ENCODE data around the gene CGB7.
"Not testable (repeated sequence)": the region's sequence is repeated elsewhere in the genome, so short reads cannot be mapped to it uniquely, and the experiment has no call there.

The CGB7 gene

GRCh38 chr19:49039736-49040135, 17.8 kb downstream of the CGB7 start:
- not testable (repeated sequence) for DNase-seq

GRCh38 chr19:49038557-49039276, 18.8 kb downstream of the CGB7 start:
- not testable (repeated sequence) for DNase-seq

- not testable (repeated sequence) for DNase-seq
Measured at GRCh38 chr19:49038111-49038510, 19.4 kb downstream of the CGB7 start.

- not testable (repeated sequence) for DNase-seq
Measured at GRCh38 chr19:49036815-49037214, 20.7 kb downstream of the CGB7 start, which contains the start of gene CGB1. CGB1 (minus strand) TSS chr19:49036895; CDS start chr19:49036711, 184 bp downstream.

GRCh38 chr19:49031642-49032301, 25.8 kb downstream of the CGB7 start, which contains the start of gene CGB2:
CGB2 (plus strand) TSS chr19:49031890; CDS start chr19:49032096, 206 bp downstream.
- not testable (repeated sequence) for DNase-seq

- not testable (repeated sequence) for DNase-seq
Measured at GRCh38 chr19:49030323-49030722, 27.2 kb downstream of the CGB7 start.

- not testable (repeated sequence) for DNase-seq
Measured at GRCh38 chr19:49029749-49030148, 27.8 kb downstream of the CGB7 start.

GRCh38 chr19:49028686-49029085, 28.9 kb downstream of the CGB7 start:
- DNase-seq = not testable (repeated sequence)

- DNase-seq = not testable (repeated sequence)
Measured at GRCh38 chr19:49025599-49025998, 31.9 kb downstream of the CGB7 start.

GRCh38 chr19:49025088-49025487, 32.5 kb downstream of the CGB7 start:
- DNase-seq = not testable (repeated sequence)

GRCh38 chr19:49024233-49024632, 33.3 kb downstream of the CGB7 start, which contains the start of gene CGB3:
CGB3 (minus strand) TSS chr19:49024333; CDS start chr19:49023971, 362 bp downstream.
- not testable (repeated sequence) for DNase-seq

- DNase-seq = no peak
Measured at GRCh38 chr19:49022116-49022515, 35.4 kb downstream of the CGB7 start.

GRCh38 chr19:49020931-49021895, 36.3 kb downstream of the CGB7 start:
- DNase-seq = no peak

GRCh38 chr19:49020342-49020741, 37.2 kb downstream of the CGB7 start:
- no peak for DNase-seq

GRCh38 chr19:49019242-49019932, 38.2 kb downstream of the CGB7 start:
- peak; percentile 57 for DNase-seq

GRCh38 chr19:49018388-49019241, 38.9 kb downstream of the CGB7 start:
- not testable (repeated sequence) for DNase-seq

GRCh38 chr19:49017666-49018351, 39.7 kb downstream of the CGB7 start:
- peak; percentile 60 for DNase-seq

- no peak for DNase-seq
Measured at GRCh38 chr19:49017041-49017665, 40.4 kb downstream of the CGB7 start, which contains the start of gene LHB. LHB (minus strand) TSS chr19:49017091; CDS start chr19:49017081, 10 bp downstream.

- no peak for DNase-seq
Measured at GRCh38 chr19:49016067-49016839, 41.3 kb downstream of the CGB7 start.
